Measurements from ENCODE around the gene DLK1. TPM values are rescaled to one million over a fixed set of nuclear protein-coding genes. Genes with fewer than 3 reads are reported as not detected.
A peak's percentile ranks its signal among the peaks of the same experiment; 100 is the strongest.

DLK1 gene
- total RNA-seq, 1 donor, result not detected

- TF ChIP-seq, protein P1, sequence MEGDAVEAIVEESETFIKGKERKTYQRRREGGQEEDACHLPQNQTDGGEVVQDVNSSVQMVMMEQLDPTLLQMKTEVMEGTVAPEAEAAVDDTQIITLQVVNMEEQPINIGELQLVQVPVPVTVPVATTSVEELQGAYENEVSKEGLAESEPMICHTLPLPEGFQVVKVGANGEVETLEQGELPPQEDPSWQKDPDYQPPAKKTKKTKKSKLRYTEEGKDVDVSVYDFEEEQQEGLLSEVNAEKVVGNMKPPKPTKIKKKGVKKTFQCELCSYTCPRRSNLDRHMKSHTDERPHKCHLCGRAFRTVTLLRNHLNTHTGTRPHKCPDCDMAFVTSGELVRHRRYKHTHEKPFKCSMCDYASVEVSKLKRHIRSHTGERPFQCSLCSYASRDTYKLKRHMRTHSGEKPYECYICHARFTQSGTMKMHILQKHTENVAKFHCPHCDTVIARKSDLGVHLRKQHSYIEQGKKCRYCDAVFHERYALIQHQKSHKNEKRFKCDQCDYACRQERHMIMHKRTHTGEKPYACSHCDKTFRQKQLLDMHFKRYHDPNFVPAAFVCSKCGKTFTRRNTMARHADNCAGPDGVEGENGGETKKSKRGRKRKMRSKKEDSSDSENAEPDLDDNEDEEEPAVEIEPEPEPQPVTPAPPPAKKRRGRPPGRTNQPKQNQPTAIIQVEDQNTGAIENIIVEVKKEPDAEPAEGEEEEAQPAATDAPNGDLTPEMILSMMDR (IDR thresholded peaks at IDR 0.05; ENCODE audit: extremely low read depth, low read depth, low read length), result no peak
- Histone ChIP-seq H3K4me2 (ENCODE audit: insufficient read depth, low read length) (no peak overlapping the region), H2AFZ (ENCODE audit: low read length) (no peak overlapping the region)
These were observed 2.8 kb upstream of the DLK1 start for GRCh38 chr14:100723830-100724437.

DNA sequence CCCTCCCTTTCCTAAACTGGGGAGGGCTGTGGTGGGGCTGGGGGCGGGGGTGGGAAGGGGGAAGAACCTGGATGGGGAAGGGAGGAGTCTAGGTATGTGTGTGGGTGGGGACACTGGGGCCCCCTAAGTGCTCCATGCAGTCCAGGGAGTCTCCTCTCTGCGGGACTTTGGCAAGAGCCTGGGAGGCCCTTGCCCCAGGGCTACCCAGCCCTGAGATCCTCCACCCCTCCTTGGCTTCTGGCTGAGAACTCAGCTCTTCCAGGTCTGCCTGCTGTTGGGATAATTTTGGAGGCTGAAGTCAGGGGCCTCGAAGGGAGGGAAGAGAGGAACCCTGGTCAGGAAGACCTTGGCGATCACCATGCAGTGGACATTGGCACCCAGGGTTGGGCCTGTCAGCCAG is 2.2 kb upstream of the DLK1 start:
- no peak overlapping the region for H3K27ac ChIP-seq (ENCODE audit: low read depth, low read length)
- H3K4me1 ChIP-seq (ENCODE audit: insufficient read depth, low read length), result no peaks in the 10 kb centered on the region
- H3K4me3 ChIP-seq (ENCODE audit: insufficient read depth, low read length), result no peak overlapping the region
- H3K79me2 ChIP-seq (ENCODE audit: insufficient read depth, low read length), result no peaks in the 10 kb centered on the region
- peaks cover 51% of the 10 kb centered on the region for H3K27me3 ChIP-seq (ENCODE audit: insufficient read depth, low read length)
- no peaks in the 10 kb centered on the region for H4K20me1 ChIP-seq (ENCODE audit: insufficient read depth, low read length)
- no peaks in the 10 kb centered on the region for H3K9me3 ChIP-seq (ENCODE audit: low read depth, low read length)
- H3K36me3 ChIP-seq (ENCODE audit: insufficient read depth, low read length), result no peaks in the 10 kb centered on the region
- no peak for DNase-seq (ENCODE audit: insufficient read length, low spot score, missing footprints)
- no peak overlapping the region for H3K4me2 ChIP-seq (ENCODE audit: insufficient read depth, low read length)
- TF ChIP-seq, protein P1 (IDR thresholded peaks at IDR 0.05; ENCODE audit: extremely low read depth, low read depth, low read length), result no peak
- no peak overlapping the region for H2AFZ ChIP-seq (ENCODE audit: low read length)

More at GRCh38 chr14:100723830-100724437, 2.8 kb upstream of the DLK1 start:
- no peak for DNase-seq (ENCODE audit: insufficient read length, low spot score, missing footprints)
- no peak overlapping the region for H3K27ac ChIP-seq (ENCODE audit: low read depth, low read length)
- no peaks in the 10 kb centered on the region for H3K9me3 ChIP-seq (ENCODE audit: low read depth, low read length)
- H3K79me2 ChIP-seq (ENCODE audit: insufficient read depth, low read length), result no peaks in the 10 kb centered on the region
- no peaks in the 10 kb centered on the region for H4K20me1 ChIP-seq (ENCODE audit: insufficient read depth, low read length)
- H3K36me3 ChIP-seq (ENCODE audit: insufficient read depth, low read length), result no peaks in the 10 kb centered on the region
- H3K4me1 ChIP-seq (ENCODE audit: insufficient read depth, low read length), result no peaks in the 10 kb centered on the region
- H3K27me3 ChIP-seq (ENCODE audit: insufficient read depth, low read length), result peaks cover 50% of the 10 kb centered on the region
- H3K4me3 ChIP-seq (ENCODE audit: insufficient read depth, low read length), result no peak overlapping the region

GRCh38 chr14:100725587-100726387 is 905 bp upstream of the DLK1 start:
- TF ChIP-seq, protein P1 (IDR thresholded peaks at IDR 0.05; ENCODE audit: extremely low read depth, low read depth, low read length), result no peak

More at GRCh38 chr14:100725587-100726387, 905 bp upstream of the DLK1 start:
- Histone ChIP-seq H3K27me3 (ENCODE audit: insufficient read depth, low read length) (peaks cover 62% of the 10 kb centered on the region), H4K20me1 (ENCODE audit: insufficient read depth, low read length) (no peaks in the 10 kb centered on the region), H3K4me1 (ENCODE audit: insufficient read depth, low read length) (no peaks in the 10 kb centered on the region), H3K36me3 (ENCODE audit: insufficient read depth, low read length) (no peaks in the 10 kb centered on the region), H3K9me3 (ENCODE audit: low read depth, low read length) (no peaks in the 10 kb centered on the region), H3K79me2 (ENCODE audit: insufficient read depth, low read length) (no peaks in the 10 kb centered on the region), H3K27ac (ENCODE audit: low read depth, low read length) (no peak overlapping the region), H2AFZ (ENCODE audit: low read length) (no peak overlapping the region), H3K4me2 (ENCODE audit: insufficient read depth, low read length) (no peak overlapping the region), H3K4me3 (ENCODE audit: insufficient read depth, low read length) (no peak overlapping the region)
- peak; percentile 73 for DNase-seq (ENCODE audit: insufficient read length, low spot score, missing footprints)

Measured in osteoblast (primary cell).